SK-N-SH treated with all-trans-retinoic acid at 6 μM for 48 hours (cell line): ENCODE measurements around the gene BMPR1B.

ENCODE experiments used
- ARNTL ChIP-seq: fragments of 450-650 bp; formaldehyde crosslinking; IDR thresholded peaks from 2 replicates; pipeline ENCODE4 v1.5.0; 2020; ENCODE audit warnings: low read depth, mild to moderate bottlenecking, moderate library complexity, borderline replicate concordance
- BACH2 ChIP-seq: fragments of 250-450 bp; sonication (Bioruptor Pico); IDR thresholded peaks from 2 replicates; pipeline ENCODE4 v1.9.0; 2021; ENCODE audit warnings: mild to moderate bottlenecking, borderline replicate concordance
- CREB5 ChIP-seq: fragments of 250-450 bp; sonication (Bioruptor Pico); IDR thresholded peaks from 2 replicates; pipeline ENCODE4 v1.5.1; 2020; ENCODE audit warnings: low read depth, mild to moderate bottlenecking, moderate library complexity
- CSDC2 ChIP-seq: fragments of 250-450 bp; sonication (Bioruptor Pico); IDR thresholded peaks from 2 replicates; pipeline ENCODE4 v1.5.0; 2020; ENCODE audit warnings: mild to moderate bottlenecking, moderate library complexity
- ESRRG ChIP-seq: fragments of 250-450 bp; sonication (Bioruptor Pico); IDR thresholded peaks from 2 replicates; pipeline ENCODE4 v1.6.1; 2021; ENCODE audit warnings: mild to moderate bottlenecking
- ISL1 ChIP-seq: fragments of 250-450 bp; sonication (Bioruptor Pico); IDR thresholded peaks from 2 replicates; pipeline ENCODE4 v2.1.2; 2022; ENCODE audit warnings: mild to moderate bottlenecking, moderate library complexity
- PATZ1 ChIP-seq: fragments of 250-450 bp; sonication (Bioruptor Pico); IDR thresholded peaks from 2 replicates; pipeline ENCODE4 v1.8.0; 2020; ENCODE audit warnings: mild to moderate bottlenecking, moderate library complexity, borderline replicate concordance
- PPARA ChIP-seq: fragments of 250-450 bp; sonication (Bioruptor Pico); IDR thresholded peaks from 2 replicates; pipeline ENCODE4 v1.5.0; 2020; ENCODE audit warnings: mild to moderate bottlenecking, borderline replicate concordance
- RARB ChIP-seq: fragments of 250-450 bp; sonication (Bioruptor Pico); IDR thresholded peaks from 2 replicates; pipeline ENCODE4 v1.8.0; 2021; ENCODE audit warnings: mild to moderate bottlenecking, moderate library complexity
- TCF4 ChIP-seq: fragments of 250-450 bp; sonication (Bioruptor Pico); IDR thresholded peaks from 2 replicates; pipeline ENCODE4 v1.8.0; 2021; ENCODE audit warnings: mild to moderate bottlenecking, moderate library complexity, borderline replicate concordance
- ZNF565 ChIP-seq: fragments of 450-650 bp; formaldehyde crosslinking; conservative IDR thresholded peaks from 2 replicates; pipeline ENCODE4 v1.5.0; 2020; ENCODE audit warnings: low read depth, mild to moderate bottlenecking, moderate library complexity
- ZNF70 ChIP-seq: fragments of 450-650 bp; formaldehyde crosslinking; IDR thresholded peaks from 2 replicates; pipeline ENCODE4 v1.5.0; 2020; ENCODE audit warnings: mild to moderate bottlenecking, moderate library complexity

- no peak for TF ChIP-seq PATZ1 (CRISPR knock-in tag)
- TF ChIP-seq CREB5, result no peak
- TF ChIP-seq ARNTL (CRISPR knock-in tag), result no peak
- no peak for TF ChIP-seq ZNF70 (CRISPR knock-in tag)
- TF ChIP-seq ESRRG (CRISPR knock-in tag), result no peak
- no peak for TF ChIP-seq ZNF565
- no peak for TF ChIP-seq PPARA (CRISPR knock-in tag)
- no peak for TF ChIP-seq ISL1 (CRISPR knock-in tag)
- no peak for TF ChIP-seq BACH2 (CRISPR knock-in tag)
- no peak for TF ChIP-seq CSDC2 (CRISPR knock-in tag)
- TF ChIP-seq TCF4 (CRISPR knock-in tag), result no peak
- no peak for TF ChIP-seq RARB
Observed at GRCh38 chr4:95050980-95051701, 293.4 kb downstream of the BMPR1B start.
